ENCODE results near the gene ORM2.

The ORM2 gene

DNA sequence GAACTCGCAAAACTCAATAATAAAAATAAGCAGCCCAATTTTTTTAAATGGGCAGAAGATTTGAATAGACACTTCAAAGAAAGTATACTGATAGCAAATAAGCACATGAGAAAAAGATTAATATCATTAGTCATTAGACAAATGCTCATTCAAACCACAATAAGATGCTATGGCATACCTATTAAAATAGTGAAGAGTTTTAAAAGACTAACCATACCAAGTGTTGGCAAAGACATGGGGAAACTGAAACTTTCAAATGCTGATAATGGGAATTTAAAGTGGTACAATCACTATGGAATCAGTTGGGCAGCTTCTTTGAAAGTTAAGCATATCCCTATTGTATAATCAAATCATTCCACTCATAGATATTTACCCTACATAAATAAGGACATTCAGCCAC lies 33.3 kb upstream of the ORM2 start:
- no peak for DNase-seq

DNA sequence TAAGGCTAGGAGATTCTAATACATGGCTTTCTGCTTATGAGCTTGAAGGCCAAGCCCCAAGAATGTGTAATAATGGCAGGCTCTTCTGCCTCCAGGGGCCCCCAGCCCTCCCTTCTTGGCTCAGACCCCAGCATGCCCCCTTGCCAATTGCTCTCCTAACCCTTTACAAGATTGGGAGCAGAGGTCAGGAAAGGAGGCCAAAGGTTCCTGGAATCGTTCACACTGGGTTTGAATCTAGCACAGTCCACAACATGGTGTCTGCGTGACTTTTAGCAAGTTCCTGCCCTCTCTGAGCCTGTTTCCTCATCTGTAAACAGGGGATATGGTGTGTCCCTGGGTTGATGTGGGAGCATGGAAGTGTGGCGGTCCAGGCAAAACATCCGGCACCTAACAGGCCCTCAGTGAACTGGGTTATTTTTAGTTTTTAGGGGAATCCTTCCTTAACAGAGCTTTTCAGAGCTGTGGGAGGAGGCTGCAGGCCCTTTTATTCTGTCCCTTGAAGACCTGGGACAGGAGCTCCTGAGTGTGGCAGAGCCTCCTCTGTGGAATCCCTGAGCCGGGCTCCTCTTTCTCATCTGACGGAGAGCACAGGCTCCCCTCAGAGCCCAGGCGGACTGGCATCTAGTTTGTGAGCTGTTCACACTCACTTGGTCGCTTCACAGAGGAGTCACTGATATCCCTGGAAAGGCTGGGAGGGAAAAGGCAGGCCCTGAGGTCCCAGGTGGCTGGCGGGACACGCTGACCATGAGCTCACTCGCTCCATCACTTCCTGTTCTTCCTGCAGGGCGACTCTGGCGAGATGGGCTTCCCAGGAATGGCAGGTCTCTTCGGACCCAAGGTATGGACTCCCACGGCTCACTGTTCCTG lies 30.1 kb upstream of the ORM2 start:
- no peak for DNase-seq

DNA sequence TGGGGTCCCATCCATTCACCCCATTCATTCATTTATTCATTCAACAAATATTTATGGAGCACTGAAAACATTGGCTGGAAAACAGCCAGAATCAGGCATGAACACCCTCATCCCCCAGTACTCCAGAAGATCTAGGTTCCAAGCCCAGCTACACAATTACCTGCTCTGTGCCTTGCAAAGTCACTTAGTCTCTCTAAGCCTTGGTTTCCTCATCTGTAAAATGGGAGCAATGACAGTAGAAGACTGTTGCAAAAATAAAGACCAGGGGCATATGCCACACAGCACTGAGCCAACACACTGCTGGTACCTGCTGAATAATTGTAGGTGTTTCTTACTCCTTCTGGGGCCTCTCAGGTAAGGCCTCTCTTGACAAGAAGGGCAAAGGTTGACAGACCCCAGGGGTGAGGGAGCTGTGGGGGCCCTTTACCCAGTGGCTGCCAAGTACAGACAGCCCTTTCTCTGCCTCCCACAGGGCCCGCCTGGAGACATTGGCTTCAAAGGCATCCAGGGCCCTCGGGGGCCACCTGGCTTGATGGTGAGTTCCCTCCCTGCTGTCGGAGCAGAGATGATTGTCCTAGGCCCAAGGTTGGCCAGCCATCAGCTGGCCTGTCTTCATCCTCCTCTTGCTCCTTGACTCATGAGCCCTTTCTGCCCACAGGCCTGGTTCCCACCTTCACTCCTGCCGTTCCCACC lies 29.4 kb upstream of the ORM2 start:
- no peak for DNase-seq

DNA sequence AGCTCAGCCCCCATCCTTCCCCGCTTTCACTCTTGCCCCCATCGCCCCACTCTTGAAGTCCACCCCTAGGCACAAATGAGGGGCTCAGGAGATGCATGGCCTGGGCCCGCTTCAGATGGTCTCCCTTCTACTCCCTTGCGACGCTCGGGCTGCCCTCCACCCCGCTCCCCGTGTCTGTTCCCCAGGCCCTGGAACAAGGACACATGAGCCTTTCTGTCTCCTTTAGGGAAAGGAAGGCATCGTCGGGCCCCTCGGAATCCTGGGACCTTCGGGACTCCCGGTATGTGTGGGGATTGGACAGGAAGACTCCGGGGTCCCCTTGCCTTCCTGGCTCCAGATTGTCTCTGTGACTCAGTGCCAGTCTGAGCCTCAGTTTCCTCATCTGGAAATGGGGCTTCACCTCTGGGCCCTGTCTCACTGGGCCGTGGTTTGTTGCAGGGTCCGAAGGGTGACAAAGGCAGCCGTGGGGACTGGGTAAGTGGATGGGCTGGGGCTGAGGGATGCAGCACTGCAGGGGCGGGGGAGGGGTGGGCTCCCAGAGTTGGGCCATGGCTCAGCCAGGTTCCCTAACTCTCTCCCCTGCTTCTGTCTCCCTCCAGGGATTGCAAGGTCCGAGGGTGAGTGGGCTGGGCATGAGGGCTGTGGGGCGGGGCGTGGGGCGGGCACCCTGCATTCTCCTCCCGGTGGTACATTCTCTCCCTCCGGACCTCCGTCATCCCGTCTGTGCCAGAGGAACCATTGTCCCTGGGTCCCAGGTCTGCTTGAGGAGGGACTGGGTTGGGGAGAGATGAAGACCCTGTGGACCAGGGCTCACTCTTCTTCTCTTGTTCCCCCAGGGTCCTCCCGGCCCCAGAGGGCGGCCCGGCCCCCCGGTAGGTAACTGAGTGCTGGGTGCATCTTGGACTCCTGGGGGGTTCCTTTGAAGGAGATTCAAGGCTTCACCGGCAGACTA lies 28.5 kb upstream of the ORM2 start:
- DNase-seq: no peak

DNA sequence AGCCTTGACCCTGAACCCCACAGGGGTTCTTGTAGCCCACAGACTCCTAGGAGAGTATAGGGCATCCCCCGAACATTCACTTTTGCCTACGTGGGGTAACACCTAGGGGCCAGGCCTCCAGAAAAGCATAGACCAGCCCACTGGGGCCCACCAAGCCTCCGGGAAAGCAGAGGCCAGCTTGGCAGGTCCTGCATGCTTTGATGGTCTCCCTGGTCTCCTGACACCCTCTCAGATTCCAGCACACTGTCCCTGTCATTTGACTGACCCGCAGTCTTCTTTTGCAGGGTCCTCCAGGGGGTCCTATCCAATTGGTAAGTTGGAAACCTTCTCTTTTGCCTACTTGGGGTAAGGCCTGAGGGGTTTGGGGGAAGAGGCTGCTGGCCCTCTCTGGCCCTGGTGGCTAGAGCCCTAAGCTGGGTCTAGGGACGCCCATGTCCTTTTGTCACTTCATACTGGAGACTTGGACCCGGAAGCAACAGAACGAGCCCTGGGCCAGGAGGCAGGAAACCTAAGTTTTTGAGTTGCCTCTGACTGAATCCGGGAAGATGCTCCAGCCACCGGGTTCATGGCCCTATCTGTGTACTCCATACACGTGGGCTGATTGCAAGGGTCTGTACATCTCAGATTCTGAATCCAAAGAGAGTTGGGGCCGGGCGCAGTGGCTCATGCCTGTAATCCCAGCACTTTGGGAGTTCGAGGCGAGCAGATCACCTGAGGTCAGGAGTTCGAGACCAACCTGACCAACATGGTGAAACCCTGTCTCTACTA lies 27.7 kb upstream of the ORM2 start:
- no peak for DNase-seq

DNA sequence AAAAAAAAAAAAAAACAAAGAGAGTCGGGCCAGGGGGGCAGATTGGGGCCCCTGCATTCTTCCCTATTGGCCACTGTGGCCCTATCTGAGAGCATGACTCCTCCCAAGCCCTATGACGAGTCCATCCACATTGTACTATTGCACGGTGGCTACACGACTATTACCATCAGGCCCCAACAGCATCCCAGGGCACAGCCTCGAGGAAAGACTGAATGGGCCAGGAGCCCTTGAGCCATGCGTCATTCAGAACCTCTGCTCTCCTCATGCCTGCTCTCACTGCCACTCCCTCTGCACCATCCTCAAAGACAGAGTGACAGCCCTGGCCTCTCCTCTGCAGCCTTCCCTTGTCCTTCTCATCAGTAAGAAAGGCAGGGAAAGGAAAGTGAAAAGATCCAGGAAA lies 26.9 kb upstream of the ORM2 start:
- no peak for DNase-seq

DNA sequence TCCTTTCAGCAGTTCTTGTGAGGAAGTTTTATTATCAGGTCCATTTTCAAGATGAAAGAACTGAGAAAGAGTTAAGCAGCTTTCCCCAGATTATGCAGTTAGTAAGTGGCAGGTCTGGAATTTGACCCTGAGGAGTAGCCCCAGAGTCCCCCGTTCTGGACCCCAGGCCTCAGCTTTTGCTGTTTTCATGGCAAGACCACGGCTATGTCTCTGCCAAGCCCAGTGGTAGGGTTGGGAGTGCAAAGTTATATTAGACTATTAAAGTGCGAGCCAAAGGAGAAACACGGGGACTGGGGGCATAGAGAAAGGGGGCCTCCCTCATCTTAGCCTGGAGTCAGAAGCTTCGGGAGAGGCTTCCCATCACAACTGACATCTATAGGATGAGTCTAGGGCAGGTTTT lies 26.1 kb upstream of the ORM2 start:
- DNase-seq: no peak

DNA sequence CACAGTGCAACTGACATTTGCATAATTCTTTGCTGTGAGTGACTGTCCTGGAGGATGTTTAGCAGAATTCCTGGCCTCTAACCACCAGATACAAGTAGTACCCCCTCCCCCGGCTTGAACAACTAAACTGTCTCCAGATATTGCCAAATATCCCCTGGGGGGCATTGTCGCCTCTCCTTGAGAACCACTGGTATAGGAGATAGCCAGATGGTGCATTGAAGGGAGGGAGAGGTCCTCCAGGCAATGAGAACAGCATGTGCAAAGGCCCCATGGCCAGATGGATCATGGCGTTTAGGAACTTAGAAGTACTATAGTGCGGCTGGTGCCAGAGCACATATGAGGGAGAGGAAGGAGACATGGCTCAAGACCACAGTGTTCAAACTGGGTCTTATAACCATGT lies 25.7 kb upstream of the ORM2 start:
- no peak for DNase-seq

DNA sequence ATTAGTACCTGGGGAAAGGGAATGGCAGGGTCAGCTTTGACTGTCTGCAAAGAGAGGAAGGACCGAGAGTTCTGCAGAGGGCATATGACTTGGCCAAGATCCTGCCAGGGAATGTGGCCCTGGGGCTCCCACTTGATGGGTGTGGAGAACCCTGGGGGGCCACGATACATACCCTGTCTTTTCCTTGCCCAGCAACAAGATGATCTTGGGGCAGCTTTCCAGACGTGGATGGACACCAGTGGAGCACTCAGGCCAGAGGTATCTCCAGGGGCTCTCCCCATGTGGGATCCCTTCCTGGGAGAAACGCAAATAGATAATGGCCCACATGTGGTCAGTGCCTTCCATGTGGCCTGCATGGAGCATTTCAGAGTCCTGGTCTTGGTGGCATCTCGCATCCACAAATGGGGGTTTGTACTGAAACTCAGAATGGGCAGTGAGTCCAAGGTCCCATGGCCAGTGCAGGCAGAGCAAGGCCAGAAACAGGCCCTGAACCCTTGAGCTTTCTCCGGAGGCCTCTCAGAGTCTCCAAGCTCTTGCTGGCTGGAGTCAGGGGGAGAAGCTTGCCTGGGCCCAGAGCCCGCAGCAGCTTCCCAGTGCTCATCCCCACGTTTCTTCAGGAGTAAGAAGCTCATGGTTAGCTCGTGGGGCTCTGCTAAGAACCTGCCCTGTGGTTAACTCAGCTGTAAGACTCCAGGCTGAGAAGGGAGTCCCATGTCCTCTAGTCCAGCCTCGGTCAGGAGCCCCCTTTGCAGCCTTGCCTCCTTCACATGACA lies 25.1 kb upstream of the ORM2 start:
- no peak for DNase-seq

DNA sequence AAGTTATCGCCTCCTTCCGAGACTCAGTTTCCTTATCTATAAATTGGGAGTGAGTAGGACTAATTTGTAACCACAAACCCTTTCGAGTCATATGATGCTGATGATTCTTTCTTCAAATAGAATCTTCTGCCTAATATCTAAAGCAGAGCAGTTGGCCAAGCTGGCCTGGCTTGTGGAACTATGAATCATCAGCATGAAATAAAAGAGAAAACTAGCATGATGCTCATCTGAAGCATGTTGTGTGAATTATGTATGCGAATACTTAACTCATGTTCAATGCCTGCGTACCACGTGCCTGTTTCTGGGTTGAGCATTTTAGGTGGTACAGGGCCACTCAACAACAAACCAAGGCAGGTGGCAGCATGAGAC lies 21.8 kb upstream of the ORM2 start:
- DNase-seq: no peak

DNA sequence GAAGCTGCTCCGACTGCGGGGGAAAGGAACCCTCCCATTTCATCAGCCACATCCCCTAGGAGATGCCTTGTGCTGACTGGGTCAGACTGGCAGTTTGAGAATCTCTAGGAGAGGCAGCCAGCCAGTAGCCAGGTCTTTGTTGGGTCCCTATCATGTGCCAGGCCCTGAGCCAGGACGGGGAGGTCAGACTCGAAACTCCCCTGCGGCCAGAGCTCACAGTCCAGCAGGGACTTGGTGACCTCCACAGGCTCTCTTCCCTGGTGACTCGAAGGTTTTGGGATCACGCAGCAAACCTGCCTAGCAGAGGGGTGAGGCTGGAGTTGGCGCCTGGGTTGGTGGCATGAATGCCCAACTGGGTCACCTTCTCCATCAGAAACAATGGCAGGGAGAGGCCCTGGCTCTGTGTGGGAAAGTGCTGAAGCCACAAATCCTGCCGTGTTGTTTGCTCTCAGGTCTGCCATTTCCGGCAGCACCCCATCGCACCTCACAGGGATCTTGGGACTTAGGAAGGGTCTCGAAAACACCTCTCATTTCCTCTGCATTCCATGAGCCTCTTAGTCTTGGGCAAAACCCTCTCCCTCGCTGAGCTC lies 21.2 kb upstream of the ORM2 start:
- no peak for DNase-seq

DNA sequence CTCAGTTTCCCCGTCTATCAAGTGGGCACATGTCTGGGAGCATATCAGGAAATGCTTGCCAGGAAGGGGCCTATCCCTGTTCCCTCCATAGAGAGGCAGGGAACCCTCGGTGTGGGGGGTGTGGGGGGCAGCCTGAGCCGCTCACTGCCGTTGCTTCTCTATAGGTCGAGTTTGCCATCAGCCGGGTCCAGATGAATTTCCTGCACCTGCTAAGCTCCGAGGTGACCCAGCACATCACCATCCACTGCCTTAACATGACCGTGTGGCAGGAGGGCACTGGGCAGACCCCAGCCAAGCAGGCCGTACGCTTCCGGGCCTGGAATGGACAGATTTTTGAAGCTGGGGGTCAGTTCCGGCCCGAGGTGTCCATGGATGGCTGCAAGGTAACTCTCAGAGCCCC lies 20.6 kb upstream of the ORM2 start:
- DNase-seq: no peak

DNA sequence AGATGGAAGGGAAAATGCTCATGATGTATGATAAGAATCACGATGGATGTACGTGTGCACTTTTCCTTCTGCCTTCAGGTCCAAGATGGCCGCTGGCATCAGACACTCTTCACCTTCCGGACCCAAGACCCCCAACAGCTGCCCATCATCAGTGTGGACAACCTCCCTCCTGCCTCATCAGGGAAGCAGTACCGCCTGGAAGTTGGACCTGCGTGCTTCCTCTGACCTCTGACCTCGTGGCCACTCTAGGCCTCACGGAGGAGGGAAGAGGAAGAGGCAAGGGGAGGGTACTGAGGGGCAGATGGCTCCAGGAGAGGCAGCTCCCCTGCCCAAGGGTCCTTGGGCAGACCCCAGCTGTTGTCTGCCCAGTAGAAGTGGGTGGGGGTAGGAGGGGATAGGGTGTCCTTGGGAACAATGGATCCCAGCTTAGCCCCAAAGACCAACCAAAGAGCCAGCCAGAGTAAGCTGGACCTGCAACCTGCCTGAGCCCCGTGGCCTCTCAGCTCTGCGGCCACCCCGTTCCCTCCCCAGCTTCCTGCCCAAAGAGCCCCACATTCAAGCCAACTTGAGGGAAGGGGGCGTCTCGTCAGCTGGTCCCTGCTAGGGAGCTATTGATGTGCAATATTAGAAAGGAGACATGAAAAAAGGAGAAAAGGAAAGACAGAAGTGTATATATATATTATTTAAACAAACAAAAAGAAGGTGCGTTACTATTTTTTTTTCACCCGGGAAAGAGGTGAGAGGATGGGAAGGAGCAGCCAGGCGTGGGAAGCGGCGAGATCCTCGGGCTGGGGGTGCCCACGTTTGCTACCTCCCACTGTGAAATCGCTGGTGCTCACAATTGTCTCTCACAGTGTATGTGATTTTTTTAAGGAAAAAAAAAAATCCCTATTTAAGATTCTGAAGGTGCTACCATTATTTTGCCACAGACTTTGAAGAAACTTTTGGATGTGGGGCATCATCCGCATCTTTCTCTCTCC lies 18.9 kb upstream of the ORM2 start:
- no peak for DNase-seq

DNA sequence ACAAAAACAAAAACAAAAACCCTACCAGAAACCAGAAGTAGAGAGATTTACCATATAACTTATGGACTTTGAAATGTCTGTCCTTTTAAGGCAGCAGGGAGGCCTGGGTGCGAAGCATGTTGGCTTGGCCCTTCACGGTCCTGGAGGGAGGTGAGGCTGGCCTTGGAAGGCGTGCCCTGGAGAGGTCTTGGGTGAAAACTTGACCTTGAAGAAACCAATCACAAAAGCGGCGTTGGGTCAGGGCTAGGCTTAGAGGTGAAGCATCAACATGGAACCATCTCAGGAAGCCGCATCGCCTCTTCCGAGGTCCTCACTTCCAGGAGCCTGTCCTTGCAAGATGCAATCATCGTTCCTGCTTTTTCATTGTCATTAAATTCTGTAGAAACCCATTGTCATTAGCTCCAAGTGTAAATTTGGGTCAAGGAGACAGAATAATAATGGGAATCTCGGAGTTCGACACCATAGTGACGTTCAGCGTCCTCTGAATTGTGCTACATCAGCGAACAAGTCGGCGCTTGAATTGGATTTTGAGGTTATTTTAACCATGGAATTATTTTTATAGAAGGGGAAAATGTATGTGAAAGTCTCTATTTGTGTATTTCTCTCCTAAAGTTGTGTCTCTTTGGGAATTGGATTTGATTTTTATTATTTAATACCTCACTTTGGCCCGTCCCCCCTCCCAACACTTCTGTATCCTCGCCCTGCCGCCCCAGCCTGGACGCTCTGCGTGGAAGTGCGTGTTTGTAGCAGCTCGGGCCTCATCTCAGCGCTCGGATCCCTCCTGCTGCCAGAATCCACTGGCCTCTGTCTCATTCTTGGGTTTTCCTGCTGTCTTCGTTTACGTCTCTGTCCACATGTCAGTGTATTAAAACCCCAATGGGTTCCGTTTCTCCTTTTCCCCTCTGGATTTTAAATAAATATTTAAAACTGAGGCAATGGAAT lies 17.8 kb upstream of the ORM2 start:
- no peak for DNase-seq

DNA sequence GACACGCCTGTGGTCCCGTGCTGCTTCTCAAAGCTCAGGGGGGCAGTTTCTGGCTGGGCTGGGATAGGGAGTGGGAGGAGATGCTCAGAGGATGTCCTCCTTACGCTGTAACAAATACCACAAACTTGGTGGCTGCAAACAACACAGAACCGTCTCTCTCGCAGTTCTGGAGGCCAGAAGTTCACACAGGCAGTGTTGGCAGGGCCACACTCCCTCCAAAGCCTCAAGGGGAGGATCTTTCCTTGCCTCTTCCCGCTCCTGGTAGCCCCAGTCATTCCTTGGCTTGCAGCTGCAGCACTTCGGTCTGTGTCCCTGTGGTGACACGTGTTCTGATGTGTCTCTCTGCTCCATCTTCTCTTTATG lies 17.2 kb upstream of the ORM2 start:
- no peak for DNase-seq

DNA sequence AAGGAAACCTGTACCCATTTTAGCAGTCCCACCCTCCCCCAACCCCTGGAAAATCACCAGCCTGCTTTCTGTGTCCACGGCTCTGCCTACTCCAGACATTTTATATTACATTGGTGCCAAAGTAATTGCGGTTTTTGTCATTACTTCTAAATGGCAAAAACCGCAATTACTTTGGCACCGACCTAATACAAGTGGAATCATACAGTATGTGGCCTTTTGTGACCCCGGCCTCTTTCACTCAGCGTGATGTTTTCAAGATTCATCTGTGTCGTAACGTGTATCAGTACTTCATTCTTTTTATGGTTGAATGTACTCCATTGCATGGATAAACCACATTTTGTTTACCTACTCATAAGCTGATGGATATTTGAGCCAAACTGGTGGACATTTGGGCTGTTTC lies 16.5 kb upstream of the ORM2 start:
- no peak for DNase-seq

DNA sequence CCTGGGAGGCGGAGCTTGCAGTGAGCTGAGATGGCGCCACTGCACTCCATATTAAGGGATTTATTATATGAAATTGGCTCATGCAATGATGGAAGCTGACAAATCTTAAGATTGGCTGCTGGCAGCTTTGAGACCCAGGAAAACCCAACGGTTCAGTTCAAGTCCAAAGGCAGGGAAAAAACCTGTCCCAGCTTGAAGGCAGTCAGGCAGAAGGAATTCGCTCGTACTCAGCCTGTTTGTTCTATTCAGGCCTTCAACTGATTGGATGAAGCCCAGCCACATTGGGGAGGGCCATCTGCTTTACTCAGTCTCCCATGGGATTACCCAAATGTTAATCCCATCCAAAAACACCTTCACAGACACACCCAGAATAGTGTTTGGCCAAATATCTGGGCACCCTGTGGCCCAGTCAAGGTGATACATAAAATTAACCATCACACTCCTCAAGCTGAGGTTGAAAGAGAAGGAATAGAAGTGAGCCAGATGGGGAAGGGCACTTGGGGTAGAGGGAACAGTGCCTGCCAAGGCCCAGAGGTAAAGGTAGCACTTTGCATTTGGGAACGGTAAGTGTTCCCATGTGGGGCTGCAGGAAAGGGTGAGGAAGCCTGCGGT lies 15.3 kb upstream of the ORM2 start:
- DNase-seq: no peak

DNA sequence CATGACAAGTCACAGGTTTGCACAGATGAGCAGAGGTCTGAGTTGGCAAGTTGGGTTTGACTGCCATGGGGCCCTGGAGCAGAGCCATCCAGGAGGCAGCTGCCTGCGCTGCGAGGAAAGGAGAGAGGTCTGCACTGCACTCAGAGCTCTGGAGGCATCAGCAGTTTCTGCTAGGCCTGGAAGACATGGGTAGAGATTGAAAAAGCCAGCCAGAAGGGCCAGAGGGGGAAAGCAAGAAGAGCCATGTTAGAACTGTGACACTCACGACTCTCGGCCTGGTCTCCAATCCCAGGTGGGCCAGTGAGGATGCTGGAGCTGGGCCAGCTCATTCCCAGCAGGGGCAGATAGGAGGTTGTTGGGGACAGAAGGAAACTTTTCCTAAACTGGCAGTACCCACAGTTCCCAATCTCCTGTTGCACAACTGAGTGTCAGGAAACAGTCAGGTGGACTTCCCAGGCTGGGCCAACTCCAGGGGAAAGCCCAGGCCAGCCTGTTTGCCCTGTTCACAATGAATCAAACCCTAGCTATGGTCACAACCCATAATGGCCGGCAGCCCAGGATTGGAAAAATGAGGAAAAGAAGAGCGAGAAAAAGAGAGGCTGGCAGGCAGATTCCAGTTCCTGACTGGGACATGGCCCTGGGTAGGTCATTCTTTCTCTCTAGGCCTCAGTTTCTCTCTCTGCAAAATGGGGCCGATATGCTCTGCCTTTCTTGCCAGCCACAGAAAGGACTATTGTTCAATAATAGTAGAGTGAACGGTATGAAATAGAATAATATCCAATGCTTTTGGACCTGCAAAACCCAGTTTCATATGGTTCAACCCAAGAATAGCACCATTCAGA lies 14.6 kb upstream of the ORM2 start:
- no peak for DNase-seq
